ENCODE data around the gene LPIN3.

The LPIN3 gene

GRCh38 chr20:41373931-41374920, 33.6 kb downstream of the LPIN3 start:
- no peak for TF ChIP-seq REST (IDR thresholded peaks at IDR 0.05; ENCODE audit: insufficient read depth in 1 of 2, low read depth in 2 of 2, low read length in 2 of 2)
- no peak for TF ChIP-seq FOXP2 (optimal IDR thresholded peaks at IDR 0.05; ENCODE audit: borderline replicate concordance, extremely low read depth, extremely low read length, insufficient read depth)
- no peak for TF ChIP-seq SIN3A (IDR thresholded peaks at IDR 0.05; ENCODE audit: borderline replicate concordance, insufficient read depth, low read length)
- TF ChIP-seq POLR2AphosphoS5 (IDR thresholded peaks at IDR 0.05; ENCODE audit: low read depth, low read length) = no peak

- no peak for TF ChIP-seq POLR2AphosphoS5 (IDR thresholded peaks at IDR 0.05; ENCODE audit: low read depth, low read length)
- TF ChIP-seq SIN3A (IDR thresholded peaks at IDR 0.05; ENCODE audit: borderline replicate concordance, insufficient read depth, low read length) = no peak
- TF ChIP-seq FOXP2 (optimal IDR thresholded peaks at IDR 0.05; ENCODE audit: borderline replicate concordance, extremely low read depth, extremely low read length, insufficient read depth) = no peak
Observed at GRCh38 chr20:41375846-41376245, 35.2 kb downstream of the LPIN3 start.

GRCh38 chr20:41376349-41376748, 35.7 kb downstream of the LPIN3 start:
- TF ChIP-seq SIN3A (IDR thresholded peaks at IDR 0.05; ENCODE audit: borderline replicate concordance, insufficient read depth, low read length) (no peak), TAF1 (IDR thresholded peaks at IDR 0.05; ENCODE audit: borderline replicate concordance, insufficient read depth, low read length) (no peak), FOXP2 (optimal IDR thresholded peaks at IDR 0.05; ENCODE audit: borderline replicate concordance, extremely low read depth, extremely low read length, insufficient read depth) (no peak), POLR2AphosphoS5 (IDR thresholded peaks at IDR 0.05; ENCODE audit: low read depth, low read length) (no peak), REST (IDR thresholded peaks at IDR 0.05; ENCODE audit: insufficient read depth in 1 of 2, low read depth in 2 of 2, low read length in 2 of 2) (no peak)

- TF ChIP-seq POLR2AphosphoS5 (IDR thresholded peaks at IDR 0.05; ENCODE audit: low read depth, low read length) = no peak
Observed at GRCh38 chr20:41377275-41377674, 36.7 kb downstream of the LPIN3 start.

GRCh38 chr20:41379551-41379950, 38.9 kb downstream of the LPIN3 start:
- TF ChIP-seq POLR2AphosphoS5 (IDR thresholded peaks at IDR 0.05; ENCODE audit: low read depth, low read length) (no peak), TAF1 (IDR thresholded peaks at IDR 0.05; ENCODE audit: borderline replicate concordance, insufficient read depth, low read length) (no peak), FOXP2 (optimal IDR thresholded peaks at IDR 0.05; ENCODE audit: borderline replicate concordance, extremely low read depth, extremely low read length, insufficient read depth) (no peak), REST (IDR thresholded peaks at IDR 0.05; ENCODE audit: insufficient read depth in 1 of 2, low read depth in 2 of 2, low read length in 2 of 2) (no peak), SIN3A (IDR thresholded peaks at IDR 0.05; ENCODE audit: borderline replicate concordance, insufficient read depth, low read length) (no peak)

GRCh38 chr20:41380551-41381193, 40.1 kb downstream of the LPIN3 start:
- TF ChIP-seq SIN3A (IDR thresholded peaks at IDR 0.05; ENCODE audit: borderline replicate concordance, insufficient read depth, low read length) (no peak), FOXP2 (optimal IDR thresholded peaks at IDR 0.05; ENCODE audit: borderline replicate concordance, extremely low read depth, extremely low read length, insufficient read depth) (no peak), REST (IDR thresholded peaks at IDR 0.05; ENCODE audit: insufficient read depth in 1 of 2, low read depth in 2 of 2, low read length in 2 of 2) (no peak), TAF1 (IDR thresholded peaks at IDR 0.05; ENCODE audit: borderline replicate concordance, insufficient read depth, low read length) (no peak), POLR2AphosphoS5 (IDR thresholded peaks at IDR 0.05; ENCODE audit: low read depth, low read length) (no peak)

Data from PFSK-1 (cell line).